Sigmoid colon (tissue), 4 donors: Measurements from ENCODE around the gene PTPN7.

Source experiments
- POLR2AphosphoS5 ChIP-seq, 4 donors: sonication (generic); formaldehyde crosslinking; IDR thresholded peaks; one replicate each; pipeline ENCODE4 v1.6.1; 2017; ENCODE audit warnings: antibody characterized with exemption in 4 of 4
- TF ChIP-seq, protein P1 (sequence below), 4 experiments: fragments of 450-650 bp in 3 of 4; fragments of 200-600 bp in 1 of 4; IDR thresholded peaks; one replicate each; pipeline ENCODE4 v1.5.1; 2016 to 2019; ENCODE audit warnings: antibody characterized with exemption in 4 of 4, mild to moderate bottlenecking in 3 of 4, moderate library complexity in 2 of 4

DNA sequence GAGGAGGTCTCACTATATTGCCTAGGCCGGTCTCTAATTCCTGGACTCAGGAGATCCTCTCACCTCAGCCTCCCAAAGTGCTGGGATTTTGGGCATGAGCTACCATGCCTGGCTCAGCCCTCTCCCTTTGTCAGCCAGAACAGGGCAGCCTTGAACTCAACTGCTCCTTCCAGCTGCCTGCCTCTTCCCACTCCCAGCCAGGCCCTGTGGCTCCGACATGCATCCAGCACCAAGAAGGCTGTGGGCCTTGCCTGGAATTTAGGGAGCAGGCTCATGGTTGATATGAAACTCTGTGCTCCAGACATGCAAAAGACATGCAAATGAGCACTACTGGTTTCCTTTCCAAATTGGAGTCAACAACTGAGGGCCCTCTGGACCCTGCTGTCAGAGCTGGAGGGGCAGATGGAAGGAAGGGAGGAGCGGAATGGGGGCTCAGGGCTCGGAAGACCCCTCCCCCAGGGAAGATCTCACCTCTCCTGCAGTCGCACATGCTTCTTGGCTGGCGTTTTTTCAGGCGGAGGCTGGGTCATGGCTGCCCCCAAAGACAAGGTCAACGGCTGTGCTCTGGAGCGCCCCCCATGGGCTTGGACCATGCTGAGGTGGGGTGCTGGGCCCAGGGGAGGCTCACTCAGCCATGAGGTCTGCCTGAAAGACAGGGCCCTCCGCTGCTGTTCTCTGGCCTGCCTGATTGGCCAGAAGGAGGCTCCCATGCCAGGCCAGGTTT lies 1.4 kb downstream of the PTPN7 start:
- TF ChIP-seq POLR2AphosphoS5 (IDR thresholded peaks at IDR 0.05) = no peak
- TF ChIP-seq, protein P1, sequence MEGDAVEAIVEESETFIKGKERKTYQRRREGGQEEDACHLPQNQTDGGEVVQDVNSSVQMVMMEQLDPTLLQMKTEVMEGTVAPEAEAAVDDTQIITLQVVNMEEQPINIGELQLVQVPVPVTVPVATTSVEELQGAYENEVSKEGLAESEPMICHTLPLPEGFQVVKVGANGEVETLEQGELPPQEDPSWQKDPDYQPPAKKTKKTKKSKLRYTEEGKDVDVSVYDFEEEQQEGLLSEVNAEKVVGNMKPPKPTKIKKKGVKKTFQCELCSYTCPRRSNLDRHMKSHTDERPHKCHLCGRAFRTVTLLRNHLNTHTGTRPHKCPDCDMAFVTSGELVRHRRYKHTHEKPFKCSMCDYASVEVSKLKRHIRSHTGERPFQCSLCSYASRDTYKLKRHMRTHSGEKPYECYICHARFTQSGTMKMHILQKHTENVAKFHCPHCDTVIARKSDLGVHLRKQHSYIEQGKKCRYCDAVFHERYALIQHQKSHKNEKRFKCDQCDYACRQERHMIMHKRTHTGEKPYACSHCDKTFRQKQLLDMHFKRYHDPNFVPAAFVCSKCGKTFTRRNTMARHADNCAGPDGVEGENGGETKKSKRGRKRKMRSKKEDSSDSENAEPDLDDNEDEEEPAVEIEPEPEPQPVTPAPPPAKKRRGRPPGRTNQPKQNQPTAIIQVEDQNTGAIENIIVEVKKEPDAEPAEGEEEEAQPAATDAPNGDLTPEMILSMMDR (IDR thresholded peaks at IDR 0.05) = no peak
